ENCODE measurements around the gene CHID1.

The CHID1 gene

DNA sequence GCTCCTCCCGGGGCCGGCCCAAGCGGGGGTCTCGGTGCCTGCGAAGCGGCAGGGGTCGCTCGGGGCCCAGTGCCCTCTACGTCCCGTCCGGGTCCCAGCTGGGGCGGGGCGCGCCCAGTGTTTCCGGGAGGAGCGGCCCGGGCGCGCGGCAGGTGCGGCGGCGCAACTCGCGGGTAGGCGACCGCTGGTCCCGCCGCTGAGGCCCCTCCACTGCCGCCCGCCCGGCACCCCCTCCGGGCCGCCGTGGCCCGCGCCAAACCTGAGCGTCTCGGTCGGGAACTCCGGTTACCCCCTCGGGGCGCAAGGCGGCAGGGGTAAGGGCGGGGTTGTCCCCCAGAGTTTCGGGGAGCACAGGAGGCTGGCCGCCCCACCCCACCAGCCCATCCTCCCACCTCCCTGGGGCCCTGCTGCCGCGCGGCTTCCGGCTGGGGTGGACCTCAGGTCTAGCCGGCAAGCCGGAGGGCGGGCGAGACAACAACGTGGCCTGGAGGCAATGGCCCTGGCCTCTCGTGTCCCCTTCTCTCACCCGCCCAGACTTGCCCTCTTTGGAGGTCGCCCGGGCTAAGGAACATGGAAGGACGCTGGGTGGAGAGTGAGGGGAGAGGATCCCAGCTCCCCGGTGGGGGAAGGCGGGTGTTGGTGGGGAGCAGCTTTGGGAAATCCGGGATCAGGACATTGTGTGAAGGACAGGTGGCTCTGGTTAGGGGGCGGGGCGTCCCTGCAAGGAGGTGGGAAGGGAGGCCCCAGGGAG lies 83.3 kb downstream of the CHID1 start:
- peak overlapping the region; percentile 21 for H3K27ac Mint-ChIP-seq
- H3K27me3 Mint-ChIP-seq (ENCODE audit: low read depth), result peaks cover 37% of the 10 kb centered on the region
- no peak for DNase-seq (ENCODE audit: low spot score)
- peaks cover 12% of the 10 kb centered on the region for H3K4me1 Mint-ChIP-seq (ENCODE audit: low read depth)
- H3K36me3 Mint-ChIP-seq (ENCODE audit: low read depth), result peaks cover 10% of the 10 kb centered on the region
- no peaks in the 10 kb centered on the region for H3K9me3 Mint-ChIP-seq
- H3K4me3 Mint-ChIP-seq, result peak overlapping the region; percentile 76

DNA sequence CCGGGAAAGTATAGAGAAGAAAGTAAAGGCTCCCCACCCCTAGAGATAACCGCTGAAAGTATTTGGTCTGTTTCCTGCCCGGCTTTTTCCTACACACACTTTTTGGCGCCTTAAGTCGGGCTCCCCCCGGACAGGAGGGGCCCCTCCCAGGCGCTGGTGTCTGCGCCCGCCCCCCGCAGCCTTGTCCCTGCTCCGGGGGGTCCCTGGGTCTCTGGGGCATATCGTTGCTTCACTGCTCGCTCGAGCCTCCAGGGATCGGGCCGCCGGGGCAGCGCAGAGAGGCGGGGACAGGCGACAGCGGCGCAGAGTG lies 83.8 kb downstream of the CHID1 start:
- peaks cover 12% of the 10 kb centered on the region for H3K4me1 Mint-ChIP-seq (ENCODE audit: low read depth)
- H3K4me3 Mint-ChIP-seq, result peak overlapping the region; percentile 81
- no peak for DNase-seq (ENCODE audit: low spot score)
- no peaks in the 10 kb centered on the region for H3K9me3 Mint-ChIP-seq
- H3K36me3 Mint-ChIP-seq (ENCODE audit: low read depth), result peaks cover 10% of the 10 kb centered on the region
- peak overlapping the region; percentile 78 for H3K27ac Mint-ChIP-seq
- H3K27me3 Mint-ChIP-seq (ENCODE audit: low read depth), result peaks cover 36% of the 10 kb centered on the region

DNA sequence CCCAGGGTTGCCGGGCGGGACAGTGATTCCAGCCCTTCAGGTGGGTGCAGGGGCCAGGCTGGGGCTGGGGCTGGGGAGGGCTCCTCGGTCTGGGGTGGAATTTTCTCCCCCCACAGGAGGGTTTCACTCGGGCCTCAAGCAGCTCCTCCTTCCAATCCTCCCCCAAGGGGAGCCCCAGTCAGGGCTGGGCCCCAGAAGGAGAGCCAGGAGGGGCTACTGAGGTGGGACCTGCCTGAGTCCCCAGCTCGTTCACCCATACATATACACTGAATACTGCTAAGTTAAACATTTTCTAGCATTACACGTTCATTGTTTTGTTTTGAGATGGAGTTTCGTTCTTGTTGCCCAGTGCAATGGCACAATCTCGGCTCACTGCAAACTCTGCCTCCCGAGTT lies 84.4 kb downstream of the CHID1 start:
- H3K27me3 Mint-ChIP-seq (ENCODE audit: low read depth), result peaks cover 30% of the 10 kb centered on the region
- peaks cover 12% of the 10 kb centered on the region for H3K4me1 Mint-ChIP-seq (ENCODE audit: low read depth)
- H3K4me3 Mint-ChIP-seq, result peak overlapping the region; percentile 81
- no peak for DNase-seq (ENCODE audit: low spot score)
- peaks cover 10% of the 10 kb centered on the region for H3K36me3 Mint-ChIP-seq (ENCODE audit: low read depth)
- H3K9me3 Mint-ChIP-seq, result no peaks in the 10 kb centered on the region
- H3K27ac Mint-ChIP-seq, result peak overlapping the region; percentile 78

DNA sequence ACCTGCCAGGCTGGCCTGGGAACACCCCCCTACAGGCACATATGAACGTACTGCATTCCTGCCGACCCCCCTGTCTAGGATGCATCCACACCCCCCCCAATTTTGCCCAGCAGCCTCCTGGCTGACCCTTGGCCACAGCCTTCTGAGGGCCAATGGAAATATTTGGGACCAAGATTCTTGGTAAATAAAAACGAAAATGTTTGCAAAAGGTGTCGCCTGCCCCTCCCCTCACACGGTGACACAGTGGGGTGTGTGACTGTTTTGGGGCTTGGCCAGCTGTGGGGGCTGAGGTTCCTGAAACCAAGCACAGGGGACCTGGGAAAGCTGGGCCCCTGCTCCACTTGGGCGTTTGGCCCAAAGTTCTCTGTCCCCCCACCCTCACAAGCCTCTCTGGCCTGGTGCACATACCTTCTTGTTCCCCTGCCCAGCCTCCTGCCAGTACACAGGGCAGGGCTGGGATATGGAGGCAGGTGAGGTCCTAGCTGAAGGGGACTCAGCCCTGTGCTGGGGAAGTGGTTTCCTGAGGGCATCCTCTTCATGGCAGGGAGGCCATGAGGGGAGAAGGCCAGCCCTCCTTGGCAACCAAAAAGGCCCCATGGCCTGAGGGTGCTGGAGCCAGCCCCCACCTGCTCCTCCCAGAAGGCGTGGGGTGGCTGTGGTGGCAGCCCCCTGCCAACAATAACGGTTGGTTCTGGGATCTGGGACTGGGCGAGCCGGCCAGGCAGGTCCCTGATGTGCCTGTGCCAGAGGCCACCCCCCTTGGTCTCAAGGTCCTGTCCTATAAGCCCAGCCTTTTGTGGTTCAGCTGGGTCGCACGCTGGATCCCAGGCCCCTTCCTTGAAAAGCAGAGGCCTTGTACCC lies 85.0 kb downstream of the CHID1 start:
- no peaks in the 10 kb centered on the region for H3K9me3 Mint-ChIP-seq
- no peak overlapping the region for H3K27ac Mint-ChIP-seq
- DNase-seq (ENCODE audit: low spot score), result no peak
- H3K4me1 Mint-ChIP-seq (ENCODE audit: low read depth), result peaks cover 17% of the 10 kb centered on the region
- peaks cover 27% of the 10 kb centered on the region for H3K27me3 Mint-ChIP-seq (ENCODE audit: low read depth)
- H3K4me3 Mint-ChIP-seq, result no peak overlapping the region
- H3K36me3 Mint-ChIP-seq (ENCODE audit: low read depth), result peaks cover 10% of the 10 kb centered on the region

DNA sequence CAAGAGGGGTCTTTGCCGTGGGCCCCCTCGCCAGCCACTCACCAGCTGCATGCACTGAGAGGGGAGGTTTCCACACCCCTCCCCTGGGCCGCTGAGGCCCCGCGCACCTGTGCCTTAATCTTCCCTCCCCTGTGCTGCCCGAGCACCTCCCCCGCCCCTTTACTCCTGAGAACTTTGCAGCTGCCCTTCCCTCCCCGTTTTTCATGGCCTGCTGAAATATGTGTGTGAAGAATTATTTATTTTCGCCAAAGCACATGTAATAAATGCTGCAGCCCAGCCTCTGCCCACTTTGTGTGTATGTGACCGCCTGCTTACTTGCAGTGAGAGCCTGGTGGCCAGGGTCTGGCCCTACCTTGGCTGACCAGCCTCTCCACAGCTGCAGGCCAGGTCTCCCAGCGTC lies 85.7 kb downstream of the CHID1 start:
- no peak overlapping the region for H3K4me3 Mint-ChIP-seq
- no peak for DNase-seq (ENCODE audit: low spot score)
- H3K4me1 Mint-ChIP-seq (ENCODE audit: low read depth), result peaks cover 17% of the 10 kb centered on the region
- H3K36me3 Mint-ChIP-seq (ENCODE audit: low read depth), result peaks cover 10% of the 10 kb centered on the region
- peaks cover 24% of the 10 kb centered on the region for H3K27me3 Mint-ChIP-seq (ENCODE audit: low read depth)
- H3K27ac Mint-ChIP-seq, result no peak overlapping the region
- H3K9me3 Mint-ChIP-seq, result no peaks in the 10 kb centered on the region

DNA sequence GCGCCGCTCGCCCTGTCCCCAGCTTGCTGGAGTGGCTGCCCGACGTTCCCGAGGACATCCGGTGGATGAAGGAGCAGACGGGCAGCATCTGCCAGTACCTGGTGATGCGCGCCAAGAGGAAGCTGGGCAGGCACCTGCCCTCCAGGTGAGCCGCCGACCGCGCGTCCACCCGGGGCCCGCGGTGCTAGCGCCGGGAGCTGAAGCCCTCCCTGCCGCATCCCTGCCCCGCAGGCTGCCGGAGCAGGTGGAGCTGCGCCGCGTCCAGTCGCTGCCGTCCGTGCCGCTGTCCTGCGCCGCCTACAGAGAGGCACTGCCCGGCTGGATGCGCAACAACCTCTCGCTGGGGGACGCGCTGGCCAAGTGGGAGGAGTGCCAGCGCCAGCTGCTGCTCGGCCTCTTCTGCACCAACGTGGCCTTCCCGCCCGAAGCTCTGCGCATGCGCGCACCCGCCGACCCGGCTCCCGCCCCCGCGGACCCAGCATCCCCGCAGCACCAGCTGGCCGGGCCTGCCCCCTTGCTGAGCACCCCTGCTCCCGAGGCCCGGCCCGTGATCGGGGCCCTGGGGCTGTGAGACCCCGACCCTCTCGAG lies 86.2 kb downstream of the CHID1 start:
- Mint-ChIP-seq H3K27ac (no peak overlapping the region), H3K27me3 (ENCODE audit: low read depth) (peaks cover 19% of the 10 kb centered on the region), H3K4me1 (ENCODE audit: low read depth) (peaks cover 17% of the 10 kb centered on the region), H3K9me3 (no peaks in the 10 kb centered on the region), H3K36me3 (ENCODE audit: low read depth) (peaks cover 10% of the 10 kb centered on the region), H3K4me3 (no peak overlapping the region)
- no peak for DNase-seq (ENCODE audit: low spot score)

DNA sequence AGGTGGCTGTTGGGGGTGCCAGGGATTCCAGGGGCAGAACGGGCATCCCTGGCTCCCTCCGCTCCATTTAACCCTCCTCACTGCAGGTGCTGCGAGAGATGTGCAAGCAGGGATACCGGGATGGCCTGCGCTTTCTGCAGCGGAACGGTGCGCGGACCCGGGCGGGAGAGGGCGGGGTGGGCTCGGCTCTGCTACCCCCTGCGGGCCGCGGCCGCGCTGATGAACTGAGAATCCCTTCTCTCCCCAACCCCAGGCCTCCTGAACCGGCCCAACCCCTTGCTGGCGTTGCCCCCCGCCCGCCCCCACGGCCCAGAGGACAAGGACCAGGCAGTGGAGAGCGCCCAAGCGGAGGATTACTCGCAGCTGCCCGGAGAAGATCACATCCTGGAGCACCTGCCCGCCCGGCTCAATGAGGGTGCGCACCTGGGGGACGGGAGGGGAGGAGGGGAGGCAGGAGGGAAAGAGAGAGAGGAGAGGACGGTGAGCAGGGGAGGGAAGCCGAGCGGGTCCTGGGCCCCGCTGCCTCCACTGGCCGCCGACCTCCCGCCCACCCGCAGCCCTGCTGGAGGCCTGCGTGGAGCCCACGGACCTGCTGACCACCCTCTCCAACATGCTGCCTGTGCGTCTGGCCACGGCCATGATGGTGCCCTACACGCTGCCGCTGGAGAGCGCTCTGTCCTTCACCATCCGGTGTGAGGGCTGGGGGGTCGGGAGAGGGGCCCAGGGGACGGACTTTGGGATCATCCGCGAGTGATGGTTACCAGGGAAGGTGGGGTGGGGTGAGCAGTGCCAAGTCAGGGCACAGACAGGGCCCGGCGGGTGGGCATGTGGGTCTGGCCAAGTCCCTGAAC lies 86.9 kb downstream of the CHID1 start:
- Mint-ChIP-seq H3K9me3 (no peaks in the 10 kb centered on the region), H3K36me3 (ENCODE audit: low read depth) (peaks cover 10% of the 10 kb centered on the region), H3K27ac (no peak overlapping the region), H3K27me3 (ENCODE audit: low read depth) (peaks cover 11% of the 10 kb centered on the region), H3K4me1 (ENCODE audit: low read depth) (peaks cover 15% of the 10 kb centered on the region), H3K4me3 (no peak overlapping the region)
- no peak for DNase-seq (ENCODE audit: low spot score)

DNA sequence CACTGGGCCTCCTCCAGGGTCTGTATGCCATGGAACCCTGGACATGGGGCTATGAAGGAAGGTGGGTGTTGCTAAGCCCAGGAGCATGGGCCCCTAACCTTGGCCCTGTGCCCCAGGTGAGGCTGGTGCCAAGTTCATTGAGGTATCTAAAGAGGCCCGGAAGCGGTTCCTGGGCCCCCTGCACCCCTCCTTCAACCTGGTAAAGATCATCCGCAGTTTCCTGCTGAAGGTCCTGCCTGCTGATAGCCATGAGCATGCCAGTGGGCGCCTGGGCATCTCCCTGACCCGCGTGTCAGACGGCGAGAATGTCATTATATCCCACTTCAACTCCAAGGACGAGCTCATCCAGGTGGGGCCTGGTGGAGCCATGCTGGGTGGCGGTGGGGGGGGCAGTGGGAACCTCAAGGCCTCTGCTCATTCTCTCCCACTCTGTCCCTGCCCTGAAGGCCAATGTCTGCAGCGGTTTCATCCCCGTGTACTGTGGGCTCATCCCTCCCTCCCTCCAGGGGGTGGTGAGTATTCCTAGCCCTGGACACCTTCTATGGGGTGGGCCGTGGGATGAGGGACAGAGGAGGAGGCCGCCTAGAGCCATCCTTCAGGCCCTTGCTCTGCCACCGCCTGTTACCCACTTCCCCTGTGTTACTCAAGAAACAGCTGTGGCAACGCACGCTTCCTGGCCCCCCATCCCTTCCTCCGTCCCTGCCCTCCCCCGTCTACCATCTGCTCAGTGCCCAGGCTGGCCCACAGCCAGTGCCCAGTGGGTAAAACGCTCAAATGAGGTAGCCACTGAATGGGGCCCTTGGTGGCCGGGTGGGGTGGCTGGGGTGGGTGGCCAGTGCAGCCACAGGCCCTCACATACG lies 88.9 kb downstream of the CHID1 start:
- Mint-ChIP-seq H3K9me3 (no peaks in the 10 kb centered on the region), H3K27ac (no peak overlapping the region), H3K27me3 (ENCODE audit: low read depth) (no peaks in the 10 kb centered on the region), H3K36me3 (ENCODE audit: low read depth) (peaks cover 10% of the 10 kb centered on the region), H3K4me1 (ENCODE audit: low read depth) (peaks cover 5% of the 10 kb centered on the region), H3K4me3 (peak overlapping the region; percentile 79)
- no peak for DNase-seq (ENCODE audit: low spot score)

DNA sequence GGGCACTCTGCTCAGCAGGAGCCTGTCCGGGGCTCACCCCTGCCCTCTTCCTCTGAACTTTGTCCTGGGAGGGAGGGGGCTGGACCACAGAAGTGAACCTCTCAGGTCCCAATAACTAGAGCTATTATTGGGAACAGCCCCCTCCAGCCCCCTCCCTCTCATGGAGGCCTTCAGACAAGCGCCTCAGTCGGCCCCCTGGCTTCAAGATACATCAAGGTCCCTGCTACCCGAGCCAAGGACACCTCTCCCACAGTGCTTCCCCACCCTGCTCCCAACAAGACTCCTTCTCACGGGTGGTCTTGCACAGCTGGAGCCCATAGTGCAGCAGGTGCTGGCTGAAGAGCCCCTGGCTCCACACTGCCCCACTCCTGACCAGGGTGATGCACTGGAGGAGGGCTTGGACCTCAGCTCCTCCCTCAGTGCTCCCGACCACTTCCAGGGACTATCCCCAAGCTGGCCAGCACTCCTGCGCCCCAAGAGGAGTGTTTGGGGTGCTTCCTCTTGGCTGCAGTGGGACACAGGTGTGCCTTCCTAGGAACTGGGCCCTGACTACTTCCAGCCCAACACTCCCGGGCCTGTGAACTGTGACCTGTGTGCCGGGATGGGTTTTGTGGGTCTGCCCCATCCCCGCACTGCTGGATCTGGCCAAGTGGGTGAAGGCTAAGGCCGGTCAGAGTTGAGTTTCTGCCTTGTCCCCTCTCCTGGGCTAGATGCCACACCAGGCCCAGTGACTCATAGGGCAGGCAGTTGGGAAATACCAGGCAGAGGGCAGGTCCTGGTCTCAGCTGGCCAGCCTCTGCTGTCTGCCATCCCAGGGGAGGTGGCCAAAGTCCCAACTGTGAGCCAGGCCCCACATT lies 89.7 kb downstream of the CHID1 start:
- H3K4me3 Mint-ChIP-seq, result peak overlapping the region; percentile 79
- peak overlapping the region; percentile 82 for H3K27ac Mint-ChIP-seq
- DNase-seq (ENCODE audit: low spot score), result no peak
- peaks cover 10% of the 10 kb centered on the region for H3K36me3 Mint-ChIP-seq (ENCODE audit: low read depth)
- H3K9me3 Mint-ChIP-seq, result no peaks in the 10 kb centered on the region
- no peaks in the 10 kb centered on the region for H3K27me3 Mint-ChIP-seq (ENCODE audit: low read depth)
- peaks cover 5% of the 10 kb centered on the region for H3K4me1 Mint-ChIP-seq (ENCODE audit: low read depth)

DNA sequence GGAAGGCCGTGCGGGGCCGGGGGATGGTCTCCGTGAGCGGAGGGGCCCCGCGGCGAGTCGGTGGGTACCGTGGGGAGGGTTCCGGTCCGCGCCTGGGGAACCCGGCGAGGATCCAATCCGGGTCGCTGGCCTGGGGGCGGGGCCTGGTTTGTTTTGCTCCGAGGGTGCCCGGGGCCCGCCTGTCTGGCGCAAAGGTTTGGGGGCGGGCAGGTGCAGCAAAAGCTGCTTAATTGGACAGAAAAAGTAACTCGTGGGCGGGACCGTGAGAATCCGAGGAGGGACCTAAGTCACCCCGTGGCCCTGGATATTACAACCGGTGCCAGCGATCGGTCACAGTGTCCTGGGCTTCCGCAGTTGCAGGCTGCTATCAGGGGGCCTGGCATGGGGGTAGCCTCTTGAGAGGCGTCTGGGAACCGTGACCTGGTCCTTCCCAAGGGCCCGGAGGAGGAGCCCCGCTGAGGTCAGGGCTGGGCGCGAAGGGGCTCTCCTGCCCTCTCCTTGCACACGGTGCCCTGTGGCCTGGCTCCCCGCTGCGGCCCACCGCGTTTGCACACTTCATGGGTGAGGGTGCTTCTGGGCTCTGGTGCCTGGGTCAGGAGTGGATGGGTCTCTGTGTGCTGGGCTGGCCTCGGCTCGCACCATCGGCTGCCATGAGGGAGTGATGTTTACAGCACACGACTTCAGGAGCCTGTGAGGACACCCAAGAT lies 90.5 kb downstream of the CHID1 start:
- peak overlapping the region; percentile 82 for H3K27ac Mint-ChIP-seq
- DNase-seq (ENCODE audit: low spot score), result peak; percentile 91
- H3K36me3 Mint-ChIP-seq (ENCODE audit: low read depth), result peaks cover 6% of the 10 kb centered on the region

DNA sequence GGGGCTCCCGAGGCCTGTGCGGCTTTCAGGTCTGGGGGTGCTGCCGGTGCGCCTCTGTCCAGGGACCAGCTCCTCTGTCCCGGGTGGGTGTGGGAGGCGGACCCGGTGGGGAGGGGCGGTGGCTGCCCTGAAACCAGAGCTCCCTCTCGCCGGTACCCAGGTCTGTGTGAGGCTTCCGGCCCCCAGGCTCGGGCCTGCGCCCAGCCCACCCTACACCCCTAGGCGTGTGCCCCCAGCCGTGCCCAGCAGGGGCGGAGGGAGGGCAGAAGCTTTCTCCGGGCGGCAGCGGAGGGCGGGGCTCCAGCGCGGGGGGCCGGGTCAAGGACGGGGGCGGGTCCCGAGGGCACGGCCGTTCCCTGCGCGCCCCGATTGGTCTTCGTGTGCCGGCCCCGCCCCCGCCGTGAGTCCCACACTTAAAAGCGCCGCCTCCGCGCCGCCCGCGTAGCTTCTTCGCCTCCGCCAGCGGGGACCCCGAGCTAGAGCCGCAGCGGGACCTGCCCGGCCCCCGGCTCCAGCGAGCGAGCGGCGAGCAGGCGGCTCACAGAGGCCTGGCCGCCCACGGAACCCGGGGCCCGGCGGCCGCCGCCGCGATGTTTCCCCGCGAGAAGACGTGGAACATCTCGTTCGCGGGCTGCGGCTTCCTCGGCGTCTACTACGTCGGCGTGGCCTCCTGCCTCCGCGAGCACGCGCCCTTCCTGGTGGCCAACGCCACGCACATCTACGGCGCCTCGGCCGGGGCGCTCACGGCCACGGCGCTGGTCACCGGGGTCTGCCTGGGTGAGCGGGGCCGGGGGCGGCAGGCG lies 91.3 kb downstream of the CHID1 start:
- Mint-ChIP-seq H3K36me3 (ENCODE audit: low read depth) (peaks cover 2% of the 10 kb centered on the region), H3K27me3 (ENCODE audit: low read depth) (no peaks in the 10 kb centered on the region), H3K4me1 (ENCODE audit: low read depth) (peaks cover 5% of the 10 kb centered on the region), H3K9me3 (no peaks in the 10 kb centered on the region), H3K27ac (peak overlapping the region; percentile 82), H3K4me3 (peak overlapping the region; percentile 79)
- DNase-seq (ENCODE audit: low spot score), result peak; percentile 87

More for the DNA sequence above, 90.5 kb downstream of the CHID1 start:
- Mint-ChIP-seq H3K9me3 (no peaks in the 10 kb centered on the region), H3K4me3 (peak overlapping the region; percentile 79), H3K4me1 (ENCODE audit: low read depth) (peaks cover 5% of the 10 kb centered on the region), H3K27me3 (ENCODE audit: low read depth) (no peaks in the 10 kb centered on the region)

All from T-helper 2 cell treated with Interferon-gamma antibody and Interleukin-4, amounts not matched to agents 5 μg/mL and 100 μg/mL, for 36 hours (primary cell).